HepG2 (cell line): ENCODE results near the gene BRMS1. TPM values are rescaled to one million over a fixed set of nuclear protein-coding genes. Genes with fewer than 3 reads are reported as not detected.

Experiments used
- ARNT2 ChIP-seq: sonication (generic); formaldehyde crosslinking; IDR thresholded peaks from 2 replicates; pipeline ENCODE4 v1.8.0; 2022; ENCODE audit warnings: mild to moderate bottlenecking, low read depth, missing genetic modification reagents, moderate library complexity
- GABPB1 ChIP-seq: IDR thresholded peaks from 2 replicates; pipeline ENCODE4 v1.6.1; 2016; ENCODE audit warnings: mild to moderate bottlenecking, missing genetic modification reagents, moderate library complexity, missing compliant biosample characterization
- KDM2A ChIP-seq: sonication (generic); formaldehyde crosslinking; IDR thresholded peaks from 2 replicates; pipeline ENCODE4 v1.4.0; 2020; ENCODE audit warnings: low read depth, missing genetic modification reagents, borderline replicate concordance
- KLF9 ChIP-seq: IDR thresholded peaks from 2 replicates; pipeline ENCODE4 v1.6.1; 2016; ENCODE audit warnings: low read depth
- MAX ChIP-seq: IDR thresholded peaks from 2 replicates; pipeline ENCODE4 v1.6.1; 2012; ENCODE audit warnings: inconsistent platforms
- SMAD9 ChIP-seq: sonication (generic); formaldehyde crosslinking; IDR thresholded peaks from 2 replicates; pipeline ENCODE4 v1.5.1; 2020; ENCODE audit warnings: mild to moderate bottlenecking, missing genetic modification reagents
- ZBTB7A ChIP-seq: sonication (generic); formaldehyde crosslinking; IDR thresholded peaks from 2 replicates; pipeline ENCODE4 v1.8.0; 2022; ENCODE audit warnings: mild to moderate bottlenecking, missing genetic modification reagents
- ZFP36L1 ChIP-seq: sonication (generic); formaldehyde crosslinking; IDR thresholded peaks from 2 replicates; pipeline ENCODE4 v1.8.0; 2022; ENCODE audit warnings: mild to moderate bottlenecking, missing genetic modification reagents, moderate library complexity
- ZNF280B ChIP-seq: sonication (generic); formaldehyde crosslinking; IDR thresholded peaks from 2 replicates; pipeline ENCODE4 v1.5.0; 2020; ENCODE audit warnings: missing genetic modification reagents, mild to moderate bottlenecking, borderline replicate concordance
- ZNF292 ChIP-seq: sonication (generic); formaldehyde crosslinking; IDR thresholded peaks from 2 replicates; pipeline ENCODE4 v1.8.1; 2022; ENCODE audit warnings: mild to moderate bottlenecking, low read depth, missing genetic modification reagents, borderline replicate concordance
- ZNF546 ChIP-seq: sonication (generic); formaldehyde crosslinking; conservative IDR thresholded peaks from 2 replicates; pipeline ENCODE4 v1.8.1; 2023; ENCODE audit warnings: mild to moderate bottlenecking, missing genetic modification reagents
- ZNF780A ChIP-seq: sonication (generic); formaldehyde crosslinking; IDR thresholded peaks from 2 replicates; pipeline ENCODE4 v1.8.0; 2022; ENCODE audit warnings: mild to moderate bottlenecking, missing genetic modification reagents, moderate library complexity
- ZNF790 ChIP-seq: sonication (generic); formaldehyde crosslinking; IDR thresholded peaks from 2 replicates; pipeline ENCODE4 v1.8.0; 2022; ENCODE audit warnings: missing genetic modification reagents, mild to moderate bottlenecking, borderline replicate concordance
- ZSCAN20 ChIP-seq: sonication (generic); formaldehyde crosslinking; IDR thresholded peaks from 2 replicates; pipeline ENCODE4 v1.4.0; 2020; ENCODE audit warnings: missing genetic modification reagents, mild to moderate bottlenecking, borderline replicate concordance
- polyA plus RNA-seq, 8 experiments: library from polyadenylated mRNA; depleted of rRNA in 3 of 8; stranded (reverse) in 7 of 8; unstranded in 1 of 8; fragments of >200 nt; fragmentation: Illumina TruSeq in 4 of 8; extraction: Trizol in 4 of 8; gene quantifications; 2 replicates each; pipeline versions ENCODE4 v1.2.1 to v1.2.3, GENCODE V29; 2011 to 2016; ENCODE audit warnings: low read depth in 4 of 8, missing spikeins in 1 of 8, mixed read lengths in 1 of 8; ENCODE audit not compliant: insufficient read depth in 1 of 8
- total RNA-seq, 5 experiments: library from RNA; depleted of rRNA; stranded (reverse); fragments of >200 nt; fragmentation: Illumina TruSeq; extraction: Trizol; gene quantifications; 2 replicates each; pipeline ENCODE4 v1.2.3, GENCODE V29; 2016; ENCODE audit warnings: low read depth in 1 of 5
- TF ChIP-seq, protein P1 (sequence below): sonication (generic); formaldehyde crosslinking; IDR thresholded peaks from 2 replicates; pipeline ENCODE4 v1.5.1; 2020; ENCODE audit warnings: mild to moderate bottlenecking, missing genetic modification reagents, moderate library complexity
- TF ChIP-seq, protein P2 (sequence below): sonication (generic); formaldehyde crosslinking; IDR thresholded peaks from 2 replicates; pipeline ENCODE4 v1.8.0; 2023; ENCODE audit warnings: mild to moderate bottlenecking, missing genetic modification reagents
- TF ChIP-seq, protein P3 (sequence below): sonication (generic); formaldehyde crosslinking; IDR thresholded peaks from 2 replicates; pipeline ENCODE4 v1.9.0; 2021; ENCODE audit warnings: missing genetic modification reagents, borderline replicate concordance

BRMS1 gene
- total and polyA plus RNA-seq, 2 of the 13 experiments (the other 11 are each of a cell fraction or from before 2014, with no cell fraction given), result 15.8 to 55.7 TPM

- TF ChIP-seq GABPB1 (CRISPR knock-in tag) (peak; percentile 54; the same call in 1 of the 2 replicates), ZFP36L1 (CRISPR knock-in tag) (no peak), ARNT2 (no peak), ZSCAN20 (CRISPR knock-in tag) (peak; percentile 51; the same call in 1 of the 2 replicates), KLF9 (CRISPR knock-in tag) (no peak), SMAD9 (CRISPR knock-in tag) (peak; percentile 67; the same call in 1 of the 2 replicates), ZNF292 (CRISPR knock-in tag) (no peak), ZNF790 (CRISPR knock-in tag) (0 out of 2 replicates have a peak, but pooled peaks have one; percentile 45), KDM2A (CRISPR knock-in tag) (peak; percentile 70), ZBTB7A (0 out of 2 replicates have a peak, but pooled peaks have one; percentile 18), ZNF780A (no peak), MAX (peak; percentile 40; the same call in 1 of the 2 replicates), ZNF546 (CRISPR knock-in tag) (no peak; the same call in 1 of the 2 replicates), ZNF280B (CRISPR knock-in tag) (peak; percentile 38; the same call in 1 of the 2 replicates)
- TF ChIP-seq, protein P1, sequence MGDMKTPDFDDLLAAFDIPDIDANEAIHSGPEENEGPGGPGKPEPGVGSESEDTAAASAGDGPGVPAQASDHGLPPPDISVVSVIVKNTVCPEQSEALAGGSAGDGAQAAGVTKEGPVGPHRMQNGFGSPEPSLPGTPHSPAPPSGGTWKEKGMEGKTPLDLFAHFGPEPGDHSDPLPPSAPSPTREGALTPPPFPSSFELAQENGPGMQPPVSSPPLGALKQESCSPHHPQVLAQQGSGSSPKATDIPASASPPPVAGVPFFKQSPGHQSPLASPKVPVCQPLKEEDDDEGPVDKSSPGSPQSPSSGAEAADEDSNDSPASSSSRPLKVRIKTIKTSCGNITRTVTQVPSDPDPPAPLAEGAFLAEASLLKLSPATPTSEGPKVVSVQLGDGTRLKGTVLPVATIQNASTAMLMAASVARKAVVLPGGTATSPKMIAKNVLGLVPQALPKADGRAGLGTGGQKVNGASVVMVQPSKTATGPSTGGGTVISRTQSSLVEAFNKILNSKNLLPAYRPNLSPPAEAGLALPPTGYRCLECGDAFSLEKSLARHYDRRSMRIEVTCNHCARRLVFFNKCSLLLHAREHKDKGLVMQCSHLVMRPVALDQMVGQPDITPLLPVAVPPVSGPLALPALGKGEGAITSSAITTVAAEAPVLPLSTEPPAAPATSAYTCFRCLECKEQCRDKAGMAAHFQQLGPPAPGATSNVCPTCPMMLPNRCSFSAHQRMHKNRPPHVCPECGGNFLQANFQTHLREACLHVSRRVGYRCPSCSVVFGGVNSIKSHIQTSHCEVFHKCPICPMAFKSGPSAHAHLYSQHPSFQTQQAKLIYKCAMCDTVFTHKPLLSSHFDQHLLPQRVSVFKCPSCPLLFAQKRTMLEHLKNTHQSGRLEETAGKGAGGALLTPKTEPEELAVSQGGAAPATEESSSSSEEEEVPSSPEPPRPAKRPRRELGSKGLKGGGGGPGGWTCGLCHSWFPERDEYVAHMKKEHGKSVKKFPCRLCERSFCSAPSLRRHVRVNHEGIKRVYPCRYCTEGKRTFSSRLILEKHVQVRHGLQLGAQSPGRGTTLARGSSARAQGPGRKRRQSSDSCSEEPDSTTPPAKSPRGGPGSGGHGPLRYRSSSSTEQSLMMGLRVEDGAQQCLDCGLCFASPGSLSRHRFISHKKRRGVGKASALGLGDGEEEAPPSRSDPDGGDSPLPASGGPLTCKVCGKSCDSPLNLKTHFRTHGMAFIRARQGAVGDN (CRISPR knock-in tag), result peak; percentile 85
- TF ChIP-seq, protein P2, sequence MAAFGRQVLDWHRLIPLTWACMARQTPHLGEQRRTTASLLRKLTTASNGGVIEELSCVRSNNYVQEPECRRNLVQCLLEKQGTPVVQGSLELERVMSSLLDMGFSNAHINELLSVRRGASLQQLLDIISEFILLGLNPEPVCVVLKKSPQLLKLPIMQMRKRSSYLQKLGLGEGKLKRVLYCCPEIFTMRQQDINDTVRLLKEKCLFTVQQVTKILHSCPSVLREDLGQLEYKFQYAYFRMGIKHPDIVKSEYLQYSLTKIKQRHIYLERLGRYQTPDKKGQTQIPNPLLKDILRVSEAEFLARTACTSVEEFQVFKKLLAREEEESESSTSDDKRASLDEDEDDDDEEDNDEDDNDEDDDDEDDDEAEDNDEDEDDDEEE (CRISPR knock-in tag), result peak; percentile 66; the same call in 1 of the 2 replicates
- TF ChIP-seq, protein P3, sequence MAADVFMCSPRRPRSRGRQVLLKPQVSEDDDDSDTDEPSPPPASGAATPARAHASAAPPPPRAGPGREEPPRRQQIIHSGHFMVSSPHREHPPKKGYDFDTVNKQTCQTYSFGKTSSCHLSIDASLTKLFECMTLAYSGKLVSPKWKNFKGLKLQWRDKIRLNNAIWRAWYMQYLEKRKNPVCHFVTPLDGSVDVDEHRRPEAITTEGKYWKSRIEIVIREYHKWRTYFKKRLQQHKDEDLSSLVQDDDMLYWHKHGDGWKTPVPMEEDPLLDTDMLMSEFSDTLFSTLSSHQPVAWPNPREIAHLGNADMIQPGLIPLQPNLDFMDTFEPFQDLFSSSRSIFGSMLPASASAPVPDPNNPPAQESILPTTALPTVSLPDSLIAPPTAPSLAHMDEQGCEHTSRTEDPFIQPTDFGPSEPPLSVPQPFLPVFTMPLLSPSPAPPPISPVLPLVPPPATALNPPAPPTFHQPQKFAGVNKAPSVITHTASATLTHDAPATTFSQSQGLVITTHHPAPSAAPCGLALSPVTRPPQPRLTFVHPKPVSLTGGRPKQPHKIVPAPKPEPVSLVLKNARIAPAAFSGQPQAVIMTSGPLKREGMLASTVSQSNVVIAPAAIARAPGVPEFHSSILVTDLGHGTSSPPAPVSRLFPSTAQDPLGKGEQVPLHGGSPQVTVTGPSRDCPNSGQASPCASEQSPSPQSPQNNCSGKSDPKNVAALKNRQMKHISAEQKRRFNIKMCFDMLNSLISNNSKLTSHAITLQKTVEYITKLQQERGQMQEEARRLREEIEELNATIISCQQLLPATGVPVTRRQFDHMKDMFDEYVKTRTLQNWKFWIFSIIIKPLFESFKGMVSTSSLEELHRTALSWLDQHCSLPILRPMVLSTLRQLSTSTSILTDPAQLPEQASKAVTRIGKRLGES (CRISPR knock-in tag), result no peak
These were observed 1.8 kb upstream of the BRMS1 start (continued) for GRCh38 chr11:66346476-66347424.
